Mesenchymal stem cell (in vitro differentiated cells and primary cell): ENCODE results near the gene S100A7A. TPM values are rescaled to one million over a fixed set of nuclear protein-coding genes. Genes with fewer than 3 reads are reported as not detected.

ENCODE experiments used
- DNase-seq: peaks from one replicate; pipeline ENCODE4 v3.0.0-alpha.2; 2013
- H2AFZ ChIP-seq: one replicate; pipeline ENCODE4 v1.6.1; 2013; ENCODE audit warnings: low read depth, mild to moderate bottlenecking, control low read depth, inconsistent platforms, low read length, moderate library complexity
- H2AK5ac ChIP-seq: 2 replicates; pipeline ENCODE4 v1.6.1; 2013; ENCODE audit warnings: low read length, moderate library complexity, mild to moderate bottlenecking, inconsistent platforms; ENCODE audit not compliant: severe bottlenecking
- H2BK120ac ChIP-seq: one replicate; pipeline ENCODE4 v1.6.1; 2013; ENCODE audit warnings: low read depth, mild to moderate bottlenecking, inconsistent platforms, low read length, moderate library complexity
- H2BK12ac ChIP-seq, 2 experiments: one replicate each; pipeline ENCODE4 v1.6.1; 2013; ENCODE audit warnings: inconsistent platforms in 2 of 2, low read length in 2 of 2, mild to moderate bottlenecking in 2 of 2, moderate library complexity in 2 of 2, control low read depth in 1 of 2
- H2BK15ac ChIP-seq: one replicate; pipeline ENCODE4 v1.6.1; 2013; ENCODE audit warnings: mild to moderate bottlenecking, low read depth, inconsistent platforms; ENCODE audit not compliant: poor library complexity, severe bottlenecking
- H2BK5ac ChIP-seq: 2 replicates; pipeline ENCODE4 v1.6.1; 2013; ENCODE audit warnings: low read depth, mild to moderate bottlenecking, low read length, control low read depth, inconsistent platforms; ENCODE audit not compliant: poor library complexity, severe bottlenecking
- H3K14ac ChIP-seq, 2 experiments: one replicate each; pipeline ENCODE4 v1.6.1; 2013; ENCODE audit warnings: inconsistent platforms in 2 of 2, low read length in 2 of 2, control low read depth in 1 of 2, mild to moderate bottlenecking in 1 of 2, moderate library complexity in 1 of 2
- H3K18ac ChIP-seq, 2 experiments: one replicate each; pipeline ENCODE4 v1.6.1; 2013; ENCODE audit warnings: inconsistent platforms in 2 of 2, low read length in 2 of 2, control low read depth in 1 of 2, low read depth in 1 of 2, mild to moderate bottlenecking in 1 of 2
- H3K23ac ChIP-seq, 2 experiments: one replicate each; pipeline ENCODE4 v1.6.1; 2013; ENCODE audit warnings: inconsistent platforms in 2 of 2, low read length in 2 of 2, mild to moderate bottlenecking in 2 of 2, moderate library complexity in 2 of 2, control low read depth in 1 of 2
- H3K27ac ChIP-seq: 2 replicates; pipeline ENCODE4 v1.5.1; 2013; ENCODE audit warnings: mild to moderate bottlenecking, moderate library complexity, low read length, control low read depth, inconsistent platforms; ENCODE audit not compliant: poor library complexity, severe bottlenecking
- H3K27me3 ChIP-seq, 2 experiments: 2 replicates each; pipeline versions ENCODE4 v1.6.1 to v1.7.0; 2013; ENCODE audit warnings: low read length in 2 of 2, mild to moderate bottlenecking in 2 of 2, moderate library complexity in 2 of 2, control low read depth in 1 of 2, inconsistent platforms in 1 of 2; ENCODE audit not compliant: control insufficient read depth in 1 of 2, insufficient read depth in 1 of 2
- H3K36me3 ChIP-seq, 2 experiments: 2 replicates each; pipeline versions ENCODE4 v1.6.1 to v1.7.0; 2013; ENCODE audit warnings: low read length in 2 of 2, control low read depth in 1 of 2, inconsistent platforms in 1 of 2, low read depth in 1 of 2, mild to moderate bottlenecking in 1 of 2; ENCODE audit not compliant: insufficient read depth in 2 of 2, control insufficient read depth in 1 of 2
- H3K4ac ChIP-seq, 2 experiments: one replicate each; pipeline ENCODE4 v1.6.1; 2013; ENCODE audit warnings: inconsistent platforms in 2 of 2, low read length in 2 of 2, mild to moderate bottlenecking in 2 of 2, moderate library complexity in 2 of 2, control low read depth in 1 of 2, low read depth in 1 of 2
- H3K4me1 ChIP-seq: 2 replicates; pipeline ENCODE4 v1.6.1; 2013; ENCODE audit warnings: low read depth, low read length, control low read depth; ENCODE audit not compliant: control insufficient read depth, insufficient read depth
- H3K4me2 ChIP-seq: 2 replicates; pipeline ENCODE4 v1.6.1; 2013; ENCODE audit warnings: low read length, mild to moderate bottlenecking, inconsistent platforms; ENCODE audit not compliant: poor library complexity, severe bottlenecking
- H3K4me3 ChIP-seq, 2 experiments: 2 replicates each; pipeline versions ENCODE4 v1.5.1 to v1.7.0; 2013; ENCODE audit warnings: low read length in 2 of 2, mild to moderate bottlenecking in 2 of 2, control low read depth in 1 of 2, low read depth in 1 of 2; ENCODE audit not compliant: insufficient read depth in 1 of 2
- H3K79me1 ChIP-seq: replicated peaks from 2 replicates; pipeline ENCODE4 v1.6.1; 2013; ENCODE audit warnings: mild to moderate bottlenecking, control low read depth, low read length, inconsistent platforms; ENCODE audit not compliant: poor library complexity, severe bottlenecking
- H3K9ac ChIP-seq: 2 replicates; pipeline ENCODE4 v1.7.0; 2013; ENCODE audit warnings: mild to moderate bottlenecking, low read length, moderate library complexity
- H3K9me3 ChIP-seq: 2 replicates; pipeline ENCODE4 v1.7.0; 2013; ENCODE audit warnings: mild to moderate bottlenecking, low read length; ENCODE audit not compliant: control insufficient read depth
- H4K8ac ChIP-seq: one replicate; pipeline ENCODE4 v1.6.1; 2013; ENCODE audit warnings: inconsistent platforms, mild to moderate bottlenecking, low read length, moderate library complexity
- H4K91ac ChIP-seq: one replicate; pipeline ENCODE4 v1.6.1; 2013; ENCODE audit warnings: mild to moderate bottlenecking, low read length, inconsistent platforms
- WGBS: methylation state at CpG from one replicate; pipeline ENCODE4 v1.1.7; 2013; ENCODE audit warnings: mixed read lengths; 5-methylcytosine and 5-hydroxymethylcytosine counted together
- small RNA-seq: library from polyadenylated mRNA; stranded (forward); fragments of <200 nt; extraction: miRNeasy Mini kit (QIAGEN cat#:217004); gene quantifications from one replicate; pipeline ENCODE3, GENCODE V24; 2013; ENCODE audit warnings: low read depth

Gene S100A7A

GRCh38 chr1:153465811-153466636 lies 49.7 kb downstream of the S100A7A start:
- no peak overlapping the region for H3K4ac ChIP-seq
- no peaks in the 10 kb centered on the region for H3K79me1 ChIP-seq
- H3K4me3 ChIP-seq, result no peak overlapping the region
- no peak overlapping the region for H3K18ac ChIP-seq
- no peak overlapping the region for H4K8ac ChIP-seq
- H2BK5ac ChIP-seq, result no peak overlapping the region
- no peak overlapping the region for H3K4me2 ChIP-seq
- no peaks in the 10 kb centered on the region for H3K4me1 ChIP-seq
- H2BK15ac ChIP-seq, result no peak overlapping the region
- no peak overlapping the region for H2AFZ ChIP-seq
- H2BK12ac ChIP-seq, result no peak overlapping the region
- no peak overlapping the region for H3K27ac ChIP-seq
- no peak overlapping the region for H3K9ac ChIP-seq
- H3K9me3 ChIP-seq, result peaks cover 3% of the 10 kb centered on the region
- no peak overlapping the region for H2BK120ac ChIP-seq
- H4K91ac ChIP-seq, result no peak overlapping the region
- 28% methylated on average over 22 of the region's 23 CpGs for WGBS
- H2AK5ac ChIP-seq, result no peak overlapping the region
- peak; percentile 11 for DNase-seq
- H3K27me3 ChIP-seq, result peaks cover 13 to 20% of the 10 kb centered on the region in 2 experiments
- no peak overlapping the region for H3K14ac ChIP-seq
- H3K23ac ChIP-seq, result no peak overlapping the region
- no peaks in the 10 kb centered on the region for H3K36me3 ChIP-seq

GRCh38 chr1:153466908-153467307 lies 50.6 kb downstream of the S100A7A start:
- Histone ChIP-seq H3K27ac (no peak overlapping the region), H2BK15ac (no peak overlapping the region), H2AFZ (no peak overlapping the region), H3K4me3 (no peak overlapping the region), H3K4ac (no peak overlapping the region), H3K79me1 (no peaks in the 10 kb centered on the region), H3K9me3 (peaks cover 9% of the 10 kb centered on the region), H3K36me3 (no peaks in the 10 kb centered on the region), H4K8ac (no peak overlapping the region), H3K4me2 (no peak overlapping the region), H3K9ac (no peak overlapping the region), H3K23ac (no peak overlapping the region), H3K14ac (no peak overlapping the region), H2BK5ac (no peak overlapping the region), H2AK5ac (no peak overlapping the region), H4K91ac (no peak overlapping the region), H2BK120ac (peak overlapping the region; percentile 19), H2BK12ac (no peak overlapping the region), H3K4me1 (no peaks in the 10 kb centered on the region), H3K27me3 (peaks cover 12 to 16% of the 10 kb centered on the region in 2 experiments), H3K18ac (no peak overlapping the region)
- WGBS, result 77% methylated on average over 3 of the region's 5 CpGs
- no peak for DNase-seq

GRCh38 chr1:153470707-153471106 lies 54.4 kb downstream of the S100A7A start:
- no peak overlapping the region for H3K23ac ChIP-seq
- H3K4ac ChIP-seq, result no peak overlapping the region
- no peak overlapping the region for H3K18ac ChIP-seq
- no peak overlapping the region for H2BK5ac ChIP-seq
- peaks cover 20% of the 10 kb centered on the region for H3K9me3 ChIP-seq
- H3K9ac ChIP-seq, result no peak overlapping the region
- H3K79me1 ChIP-seq, result no peaks in the 10 kb centered on the region
- H2AK5ac ChIP-seq, result no peak overlapping the region
- no peak overlapping the region for H2AFZ ChIP-seq
- no peak overlapping the region for H3K14ac ChIP-seq
- H3K4me1 ChIP-seq, result no peaks in the 10 kb centered on the region
- no peak overlapping the region for H3K4me2 ChIP-seq
- no peak overlapping the region for H3K4me3 ChIP-seq
- no peak overlapping the region for H4K91ac ChIP-seq
- H3K36me3 ChIP-seq, result no peaks in the 10 kb centered on the region
- no peak overlapping the region for H2BK120ac ChIP-seq
- H3K27me3 ChIP-seq, result peaks cover 0 to 14% of the 10 kb centered on the region in 2 experiments
- H4K8ac ChIP-seq, result no peak overlapping the region
- H2BK15ac ChIP-seq, result no peak overlapping the region
- no peak overlapping the region for H3K27ac ChIP-seq
- DNase-seq, result no peak
- H2BK12ac ChIP-seq, result no peak overlapping the region

Small RNA genes within 50 kb of the gene (small RNA-seq; reads per million reads assigned to genes)
- gene S100A15A, result not detected
